NB4 (cell line): Measurements from ENCODE around the gene RXRA.

Experiments used
- DNase-seq: peaks from one replicate; pipeline ENCODE4 v3.0.0; 2010; ENCODE audit warnings: low read depth
- H3K4me3 ChIP-seq: one replicate; pipeline ENCODE4 v1.5.1; 2011; ENCODE audit warnings: mild to moderate bottlenecking, low read depth, low read length, moderate library complexity
- MYC ChIP-seq: IDR thresholded peaks from 2 replicates; pipeline ENCODE4 v1.6.1; 2011; ENCODE audit warnings: low read depth, low read length
- POLR2A ChIP-seq: IDR thresholded peaks from 2 replicates; pipeline ENCODE4 v1.6.1; 2011; ENCODE audit warnings: mild to moderate bottlenecking; ENCODE audit not compliant: insufficient read length; ENCODE audit errors: extremely low read depth
- TF ChIP-seq, protein P1 (sequence below): IDR thresholded peaks from one replicate; pipeline ENCODE4 v1.5.1; 2012; ENCODE audit warnings: low read depth, low read length
- TF ChIP-seq, protein P2 (sequence below): IDR thresholded peaks from 2 replicates; pipeline ENCODE4 v1.6.1; 2011; ENCODE audit warnings: low read depth, low read length

RXRA gene

GRCh38 chr9:134481762-134482161 is 155.5 kb downstream of the RXRA start:
- H3K4me3 ChIP-seq, result no peak overlapping the region
- no peak for TF ChIP-seq POLR2A
- no peak for TF ChIP-seq MYC
- TF ChIP-seq, protein P1, sequence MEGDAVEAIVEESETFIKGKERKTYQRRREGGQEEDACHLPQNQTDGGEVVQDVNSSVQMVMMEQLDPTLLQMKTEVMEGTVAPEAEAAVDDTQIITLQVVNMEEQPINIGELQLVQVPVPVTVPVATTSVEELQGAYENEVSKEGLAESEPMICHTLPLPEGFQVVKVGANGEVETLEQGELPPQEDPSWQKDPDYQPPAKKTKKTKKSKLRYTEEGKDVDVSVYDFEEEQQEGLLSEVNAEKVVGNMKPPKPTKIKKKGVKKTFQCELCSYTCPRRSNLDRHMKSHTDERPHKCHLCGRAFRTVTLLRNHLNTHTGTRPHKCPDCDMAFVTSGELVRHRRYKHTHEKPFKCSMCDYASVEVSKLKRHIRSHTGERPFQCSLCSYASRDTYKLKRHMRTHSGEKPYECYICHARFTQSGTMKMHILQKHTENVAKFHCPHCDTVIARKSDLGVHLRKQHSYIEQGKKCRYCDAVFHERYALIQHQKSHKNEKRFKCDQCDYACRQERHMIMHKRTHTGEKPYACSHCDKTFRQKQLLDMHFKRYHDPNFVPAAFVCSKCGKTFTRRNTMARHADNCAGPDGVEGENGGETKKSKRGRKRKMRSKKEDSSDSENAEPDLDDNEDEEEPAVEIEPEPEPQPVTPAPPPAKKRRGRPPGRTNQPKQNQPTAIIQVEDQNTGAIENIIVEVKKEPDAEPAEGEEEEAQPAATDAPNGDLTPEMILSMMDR, result no peak
- TF ChIP-seq, protein P2, sequence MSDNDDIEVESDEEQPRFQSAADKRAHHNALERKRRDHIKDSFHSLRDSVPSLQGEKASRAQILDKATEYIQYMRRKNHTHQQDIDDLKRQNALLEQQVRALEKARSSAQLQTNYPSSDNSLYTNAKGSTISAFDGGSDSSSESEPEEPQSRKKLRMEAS, result no peak

DNA sequence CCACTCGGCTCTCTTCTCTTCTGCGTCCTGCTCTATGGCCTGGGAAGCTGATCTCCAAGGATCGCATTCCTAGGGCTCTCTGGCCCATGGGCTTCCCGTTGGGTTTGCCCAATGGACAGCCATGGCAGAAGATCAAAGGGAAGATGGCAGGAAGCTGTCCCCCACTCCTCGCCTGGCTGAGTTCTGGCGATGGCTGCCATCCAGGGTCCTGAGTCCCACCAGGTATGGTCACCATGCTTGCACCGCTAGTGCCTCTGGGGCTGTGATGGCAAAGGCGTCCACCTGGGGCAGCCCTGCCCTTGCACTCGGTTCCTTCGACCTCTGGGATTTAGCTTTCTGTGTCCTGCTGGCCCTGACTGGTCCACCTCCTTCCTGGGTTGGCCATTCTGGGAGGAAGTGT is 156.0 kb downstream of the RXRA start:
- H3K4me3 ChIP-seq, result no peak overlapping the region
- DNase-seq, result no peak
- TF ChIP-seq MYC (no peak), POLR2A (no peak)
- TF ChIP-seq, protein P2, result no peak
- TF ChIP-seq, protein P1, result no peak

More at GRCh38 chr9:134481762-134482161, 155.5 kb downstream of the RXRA start:
- DNase-seq, result no peak

DNA sequence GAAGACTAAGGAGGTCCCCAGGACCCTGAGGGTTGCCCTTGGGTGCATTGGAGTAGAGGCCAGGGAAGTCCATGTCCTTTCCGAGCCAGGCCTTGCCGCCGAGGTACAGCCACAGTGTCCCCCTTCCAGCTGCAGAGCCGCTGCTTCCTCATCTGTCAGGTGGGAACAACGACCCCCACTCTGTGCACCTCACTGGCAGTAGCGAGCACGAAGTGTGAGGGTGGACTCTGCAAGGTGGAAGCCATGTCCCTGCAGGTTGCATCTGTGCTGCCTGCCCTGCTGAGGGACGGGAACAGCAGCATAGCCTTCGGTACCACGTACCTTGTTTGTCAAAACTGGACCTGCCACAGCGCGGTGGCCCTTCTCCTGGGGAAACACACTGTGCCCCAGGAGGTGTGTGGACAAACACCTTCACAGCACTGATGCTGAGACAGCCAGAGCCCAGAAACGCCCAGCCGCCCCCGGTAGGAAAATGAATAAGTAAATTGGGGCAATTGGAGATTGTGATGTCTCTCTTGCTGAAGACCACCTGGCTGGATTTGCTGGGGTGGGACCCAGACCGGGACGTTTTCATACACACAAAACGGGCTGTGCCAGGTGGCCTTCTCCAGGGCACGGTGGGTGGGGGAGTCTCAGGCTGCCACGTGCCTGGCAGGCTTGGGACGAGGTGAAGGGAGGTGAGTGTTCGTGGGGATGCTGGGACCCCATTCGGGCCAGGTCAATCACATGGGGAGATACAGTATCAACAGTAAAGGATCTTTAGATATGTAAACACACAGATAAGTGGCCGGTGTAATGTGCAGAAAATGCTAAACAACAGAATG is 157.3 kb downstream of the RXRA start:
- no peak overlapping the region for H3K4me3 ChIP-seq
- no peak for DNase-seq
- no peak for TF ChIP-seq POLR2A
- no peak for TF ChIP-seq MYC
- TF ChIP-seq, protein P2, result no peak

DNA sequence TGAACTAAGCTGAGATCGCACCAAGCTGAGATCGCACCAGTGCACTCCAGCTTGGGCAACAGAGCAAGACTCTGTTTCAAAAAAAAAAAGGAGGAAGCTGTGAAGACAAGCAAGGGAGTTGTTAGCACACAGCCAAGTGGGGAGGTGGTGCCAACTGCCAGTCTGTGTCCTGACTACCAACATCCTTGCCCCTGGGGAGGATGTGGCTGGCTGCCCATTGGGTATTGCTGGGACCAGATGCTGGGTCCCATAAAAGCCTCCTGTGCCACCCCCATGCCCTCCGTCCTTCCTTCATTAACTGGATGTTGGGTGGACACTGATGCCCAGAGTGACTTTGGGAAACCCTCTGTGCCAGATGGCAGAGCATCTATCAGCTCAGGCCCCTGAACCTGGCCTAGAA is 158.2 kb downstream of the RXRA start:
- TF ChIP-seq POLR2A, result no peak
- TF ChIP-seq MYC, result no peak
- TF ChIP-seq, protein P2, result no peak
- TF ChIP-seq, protein P1, result no peak
- DNase-seq, result no peak
- no peak overlapping the region for H3K4me3 ChIP-seq

DNA sequence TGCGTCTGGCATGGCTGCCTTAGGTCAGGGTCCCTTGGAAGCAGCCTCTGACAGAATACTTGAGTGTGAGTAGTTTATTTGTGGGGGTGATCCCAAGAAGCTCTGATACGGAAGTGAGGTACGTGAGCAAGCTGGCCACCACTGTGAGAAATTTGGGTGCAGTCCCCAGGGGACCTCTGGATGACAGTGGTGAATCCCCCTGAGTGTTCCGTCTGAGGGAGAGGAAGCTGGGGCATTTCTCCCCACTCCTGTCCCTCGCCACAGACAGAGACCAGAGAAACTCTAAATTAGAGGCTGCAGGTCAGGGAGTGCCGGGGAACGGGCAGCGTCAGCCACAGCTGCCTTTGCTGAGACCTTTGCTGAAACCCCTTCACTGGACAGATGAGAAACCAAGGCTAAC is 159.4 kb downstream of the RXRA start:
- TF ChIP-seq MYC, result no peak
- TF ChIP-seq, protein P2, result no peak
- TF ChIP-seq POLR2A, result no peak
- TF ChIP-seq, protein P1, result no peak
- no peak for DNase-seq
- no peak overlapping the region for H3K4me3 ChIP-seq

DNA sequence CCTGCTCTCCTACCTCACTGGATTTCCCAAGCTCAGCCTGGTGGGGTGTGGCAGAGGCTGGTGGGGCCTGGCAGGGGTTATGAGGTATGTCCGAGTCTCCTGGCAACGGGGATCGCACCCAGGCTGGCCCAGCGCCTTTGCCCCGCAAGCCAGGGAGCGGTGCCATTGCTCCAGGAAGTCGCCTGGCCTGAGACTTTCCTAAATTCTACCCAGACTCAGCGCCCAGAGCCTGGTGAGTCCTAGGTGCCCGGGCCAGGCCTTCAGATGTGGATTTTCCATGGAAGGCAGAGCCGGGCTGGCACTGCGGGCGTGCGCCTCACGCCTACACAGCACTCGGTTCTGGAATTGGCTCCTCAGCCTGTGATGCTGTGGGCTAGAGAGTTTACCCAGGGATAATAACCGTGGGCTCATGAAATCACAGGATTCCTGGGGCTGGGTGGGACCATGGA is 159.9 kb downstream of the RXRA start:
- no peak for TF ChIP-seq POLR2A
- no peak for TF ChIP-seq MYC
- TF ChIP-seq, protein P1, result no peak
- TF ChIP-seq, protein P2, result no peak
- no peak for DNase-seq
- no peak overlapping the region for H3K4me3 ChIP-seq
